ENCODE data around the gene PYGL.

Gene PYGL

GRCh38 chr14:50910495-50911420 is 33.5 kb downstream of the PYGL start:
- Histone ChIP-seq H3K27ac (replicated peaks) (no peak overlapping the region), H3K4me3 (replicated peaks; ENCODE audit: insufficient read depth, low read length) (no peak overlapping the region), H3K27me3 (ENCODE audit: insufficient read depth, poor library complexity, severe bottlenecking) (no peaks in the 10 kb centered on the region)
- no peak for DNase-seq (ENCODE audit: low read depth in 1 of 2, low spot score in 1 of 2)
- TF ChIP-seq POLR2AphosphoS5 (IDR thresholded peaks at IDR 0.05; ENCODE audit: low read depth): no peak
- TF ChIP-seq REST (IDR thresholded peaks at IDR 0.05; ENCODE audit: insufficient replicate concordance, low read depth): no peak
- no peak for TF ChIP-seq CTCF (IDR thresholded peaks at IDR 0.05; ENCODE audit: insufficient read depth, low read length)
- TF ChIP-seq GABPA (IDR thresholded peaks at IDR 0.05; ENCODE audit: low read depth): no peak
- no peak for TF ChIP-seq SPI1 (IDR thresholded peaks at IDR 0.05; ENCODE audit: borderline replicate concordance, low read depth)

GRCh38 chr14:50906326-50907065 is 37.8 kb downstream of the PYGL start:
- TF ChIP-seq CTCF (IDR thresholded peaks at IDR 0.05; ENCODE audit: insufficient read depth, low read length): no peak
- no peak for TF ChIP-seq GABPA (IDR thresholded peaks at IDR 0.05; ENCODE audit: low read depth)
- TF ChIP-seq POLR2AphosphoS5 (IDR thresholded peaks at IDR 0.05; ENCODE audit: low read depth): no peak
- TF ChIP-seq SPI1 (IDR thresholded peaks at IDR 0.05; ENCODE audit: borderline replicate concordance, low read depth): no peak
- TF ChIP-seq REST (IDR thresholded peaks at IDR 0.05; ENCODE audit: insufficient replicate concordance, low read depth): no peak
- H3K27me3 ChIP-seq (ENCODE audit: insufficient read depth, poor library complexity, severe bottlenecking): no peaks in the 10 kb centered on the region
- no peak overlapping the region for H3K4me3 ChIP-seq (replicated peaks; ENCODE audit: insufficient read depth, low read length)
- no peak overlapping the region for H3K27ac ChIP-seq (replicated peaks)
- DNase-seq (ENCODE audit: low read depth in 1 of 2, low spot score in 1 of 2): no peak

GRCh38 chr14:50904719-50905118 is 39.6 kb downstream of the PYGL start:
- TF ChIP-seq POLR2AphosphoS5 (IDR thresholded peaks at IDR 0.05; ENCODE audit: low read depth) (no peak), CTCF (IDR thresholded peaks at IDR 0.05; ENCODE audit: insufficient read depth, low read length) (no peak)
- no peak overlapping the region for H3K27ac ChIP-seq (replicated peaks)
- no peaks in the 10 kb centered on the region for H3K27me3 ChIP-seq (ENCODE audit: insufficient read depth, poor library complexity, severe bottlenecking)
- no peak for DNase-seq (ENCODE audit: low read depth in 1 of 2, low spot score in 1 of 2)
- H3K4me3 ChIP-seq (replicated peaks; ENCODE audit: insufficient read depth, low read length): no peak overlapping the region

Data from HL-60 (cell line).